ENCODE measurements around the gene ADAMTS13.

ADAMTS13 gene

DNA sequence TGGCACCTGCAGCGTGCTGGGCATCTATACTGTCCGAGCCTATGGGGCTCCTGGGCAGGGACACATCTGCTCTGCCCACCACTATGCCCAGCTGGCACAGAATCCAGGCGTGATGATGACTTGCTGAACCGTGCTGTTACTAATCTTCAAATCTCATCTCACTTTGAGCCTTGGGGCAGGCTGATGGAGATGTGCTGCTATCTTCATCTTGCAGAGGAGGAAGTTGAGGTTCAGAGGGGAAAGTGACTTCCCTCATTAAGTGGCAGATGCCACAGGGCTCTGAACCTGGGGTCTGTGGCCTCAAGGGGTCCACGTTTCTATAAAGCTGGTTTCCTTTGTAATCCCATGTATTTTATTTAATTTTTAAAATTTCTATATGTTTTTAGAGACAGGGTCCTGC, 52.0 kb downstream of the ADAMTS13 start:
- DNase-seq, result no peak

DNA sequence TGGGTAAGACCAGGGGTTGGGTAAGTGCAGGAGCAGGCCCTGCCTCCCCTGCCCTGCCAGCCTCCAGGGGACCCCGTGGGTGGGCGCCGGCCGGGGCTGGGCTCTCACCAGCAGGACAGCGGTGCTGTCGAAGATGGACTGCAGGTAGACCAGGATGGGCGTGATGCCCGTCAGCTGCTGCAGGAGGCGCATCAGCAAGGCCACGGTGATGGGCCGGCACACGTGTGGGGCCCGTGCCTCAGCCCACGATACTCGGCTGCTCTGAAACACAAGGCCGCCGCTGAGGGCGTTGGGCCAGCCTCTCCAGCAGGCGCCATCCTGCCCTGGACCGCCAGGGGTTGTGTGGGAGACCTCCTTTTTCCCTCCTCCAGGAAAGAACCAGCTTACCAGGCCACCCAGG, 52.7 kb downstream of the ADAMTS13 start:
- DNase-seq, result no peak

DNA sequence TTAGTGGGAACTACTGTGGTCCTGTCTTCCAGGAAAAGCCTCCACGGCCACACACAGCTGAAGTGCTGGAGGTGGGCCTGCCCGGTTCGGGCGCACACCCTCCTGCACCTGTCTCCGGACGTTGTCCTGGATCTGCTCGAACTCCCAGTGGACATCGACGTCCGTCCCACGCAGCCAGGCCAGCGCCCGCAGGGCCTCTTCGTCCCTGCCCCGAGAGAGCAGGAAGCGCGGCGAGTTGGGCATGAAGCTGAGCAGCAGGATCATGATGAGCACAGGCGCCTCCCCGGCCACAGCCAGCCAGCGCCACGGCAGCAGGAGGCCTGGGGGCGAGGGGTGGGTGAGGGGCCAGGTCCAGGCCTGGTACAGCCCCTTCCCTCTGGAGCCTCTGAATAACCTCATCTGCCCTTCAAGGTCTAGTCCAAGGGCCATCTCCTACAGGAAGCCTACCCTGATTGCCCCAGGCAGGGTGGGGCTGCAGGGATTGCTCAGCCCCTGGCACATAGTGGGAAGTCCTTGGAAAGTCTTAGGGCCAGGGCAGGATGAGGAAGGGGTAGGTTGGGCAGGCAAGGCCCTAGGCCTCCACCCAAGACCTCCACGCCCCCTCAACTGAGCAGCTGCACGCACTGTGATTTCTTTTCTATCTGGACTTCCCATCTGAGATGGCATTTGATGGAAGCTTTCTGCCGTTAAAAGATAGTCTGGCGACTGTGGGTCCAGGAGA, 53.3 kb downstream of the ADAMTS13 start:
- DNase-seq, result no peak

DNA sequence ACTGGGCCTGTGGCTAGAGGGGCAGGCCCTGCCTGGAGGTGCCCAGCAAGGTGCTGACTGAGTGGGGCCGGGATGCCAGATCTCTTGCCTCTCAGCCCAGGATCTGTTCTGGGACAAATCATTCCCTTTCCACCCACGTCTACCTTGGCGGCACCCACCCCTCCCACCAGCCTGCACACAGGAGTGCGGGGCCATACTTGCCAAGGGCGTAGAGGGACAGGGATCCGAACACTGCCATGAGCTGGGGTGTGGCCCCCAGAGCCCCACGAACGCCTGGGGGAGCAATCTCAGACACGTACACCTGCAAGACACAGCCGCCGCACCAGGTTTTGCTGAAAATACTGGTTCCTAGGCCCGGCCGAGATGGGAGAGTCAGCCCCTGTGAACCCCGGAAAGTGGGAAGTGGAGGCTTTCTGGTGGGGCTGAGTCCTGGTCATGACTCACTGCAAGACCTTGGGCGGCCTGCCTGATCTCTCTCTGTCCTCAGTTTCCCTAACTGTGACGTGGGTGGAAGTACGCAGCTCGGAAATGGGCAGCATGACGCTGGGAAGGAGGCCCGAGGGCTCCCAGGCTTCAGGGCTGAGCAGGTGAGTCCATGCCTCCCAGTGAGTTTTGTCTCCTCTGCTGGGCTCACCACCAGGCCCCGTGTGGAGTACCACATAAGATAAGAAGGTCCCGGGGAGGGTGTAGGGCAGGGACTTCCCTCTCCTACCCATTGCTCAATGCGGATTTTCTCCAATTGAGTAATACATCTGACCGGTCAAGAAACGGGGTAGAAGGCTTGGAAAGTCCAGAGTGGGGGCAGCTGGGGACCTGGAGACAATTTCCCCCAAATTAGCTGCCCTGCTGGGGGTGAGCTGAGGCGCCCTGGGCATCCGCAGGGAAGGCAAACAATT, 54.1 kb downstream of the ADAMTS13 start:
- no peak for DNase-seq

DNA sequence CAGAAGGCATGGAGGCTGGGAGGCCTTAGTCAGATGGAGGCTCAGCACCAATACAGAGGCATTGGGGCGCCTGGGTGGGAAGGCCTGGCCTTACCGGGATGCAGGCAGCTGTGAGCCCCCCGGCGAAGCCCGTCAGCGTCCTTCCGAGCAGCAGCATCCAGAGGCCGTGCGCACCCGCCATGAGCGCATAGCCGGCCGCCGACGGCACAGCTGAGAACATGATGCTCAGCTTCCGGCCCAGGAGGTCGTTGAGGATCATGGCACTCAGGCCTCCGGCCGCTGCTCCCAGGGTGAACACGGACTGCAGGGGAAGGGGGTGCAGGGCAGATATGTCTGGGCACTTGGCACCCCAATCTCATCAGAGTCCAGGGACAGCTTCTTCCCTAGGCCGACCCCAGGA, 54.8 kb downstream of the ADAMTS13 start:
- no peak for DNase-seq

DNA sequence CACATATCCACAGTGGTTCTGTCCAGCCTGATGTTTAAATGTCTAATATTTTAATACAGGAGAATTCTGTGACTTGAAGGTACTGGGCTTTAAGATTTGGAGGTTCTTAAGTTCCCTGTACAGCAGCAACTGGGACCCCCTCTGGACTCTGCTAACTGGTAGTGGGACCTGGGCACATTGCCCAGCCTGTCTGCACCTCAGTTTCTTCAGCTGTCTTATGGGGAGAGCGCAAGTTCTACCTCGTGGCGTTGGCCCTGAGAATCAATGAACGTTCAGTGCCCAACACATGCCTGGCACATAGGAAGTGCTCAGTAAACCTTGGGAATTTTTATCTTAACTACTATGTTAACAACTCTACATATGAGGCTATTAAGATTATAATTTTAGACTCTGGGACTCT, 55.3 kb downstream of the ADAMTS13 start:
- no peak for DNase-seq

DNA sequence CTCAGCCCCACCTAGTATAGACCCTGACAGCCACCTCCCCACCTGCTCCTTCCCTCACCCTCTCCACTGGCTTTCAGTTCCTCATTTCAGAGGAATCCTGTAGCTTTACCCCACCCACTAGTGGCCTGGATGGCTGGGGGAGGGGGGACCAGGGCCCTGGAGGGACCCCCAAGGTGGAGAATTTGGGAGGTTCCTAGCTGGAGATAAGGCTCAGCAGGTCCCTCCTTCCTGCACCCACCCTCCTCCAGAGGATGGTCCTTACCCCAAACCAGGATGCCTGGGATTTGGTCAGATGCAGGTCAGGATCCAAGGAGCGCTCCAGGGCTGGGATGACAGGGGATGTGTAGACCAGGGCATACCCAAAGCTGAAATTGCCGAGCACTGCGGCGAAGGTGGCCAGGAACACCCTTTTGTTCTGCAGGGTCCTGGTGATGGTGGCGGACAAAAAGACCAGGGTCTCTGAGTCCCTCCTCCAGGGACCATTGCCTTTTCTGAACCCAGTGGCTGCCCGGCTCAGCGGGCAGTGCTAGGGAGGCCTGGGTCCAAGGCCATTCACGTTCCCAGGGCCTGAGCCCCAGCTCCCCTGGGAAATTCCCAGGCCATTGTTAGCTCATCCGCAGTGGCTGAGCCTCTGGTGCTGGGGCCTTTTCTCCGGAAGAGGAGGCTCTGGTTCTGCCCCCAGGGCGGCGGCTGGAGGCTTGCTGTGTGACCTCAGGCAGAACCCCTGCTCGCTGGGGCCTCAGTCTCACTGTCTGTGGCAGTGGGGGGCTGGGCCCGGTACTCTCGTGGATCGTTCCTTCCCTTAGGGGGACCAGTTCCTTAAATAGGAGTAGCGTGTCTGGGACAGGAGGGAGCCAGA, 56.1 kb downstream of the ADAMTS13 start:
- peak; percentile 76 for DNase-seq

DNA sequence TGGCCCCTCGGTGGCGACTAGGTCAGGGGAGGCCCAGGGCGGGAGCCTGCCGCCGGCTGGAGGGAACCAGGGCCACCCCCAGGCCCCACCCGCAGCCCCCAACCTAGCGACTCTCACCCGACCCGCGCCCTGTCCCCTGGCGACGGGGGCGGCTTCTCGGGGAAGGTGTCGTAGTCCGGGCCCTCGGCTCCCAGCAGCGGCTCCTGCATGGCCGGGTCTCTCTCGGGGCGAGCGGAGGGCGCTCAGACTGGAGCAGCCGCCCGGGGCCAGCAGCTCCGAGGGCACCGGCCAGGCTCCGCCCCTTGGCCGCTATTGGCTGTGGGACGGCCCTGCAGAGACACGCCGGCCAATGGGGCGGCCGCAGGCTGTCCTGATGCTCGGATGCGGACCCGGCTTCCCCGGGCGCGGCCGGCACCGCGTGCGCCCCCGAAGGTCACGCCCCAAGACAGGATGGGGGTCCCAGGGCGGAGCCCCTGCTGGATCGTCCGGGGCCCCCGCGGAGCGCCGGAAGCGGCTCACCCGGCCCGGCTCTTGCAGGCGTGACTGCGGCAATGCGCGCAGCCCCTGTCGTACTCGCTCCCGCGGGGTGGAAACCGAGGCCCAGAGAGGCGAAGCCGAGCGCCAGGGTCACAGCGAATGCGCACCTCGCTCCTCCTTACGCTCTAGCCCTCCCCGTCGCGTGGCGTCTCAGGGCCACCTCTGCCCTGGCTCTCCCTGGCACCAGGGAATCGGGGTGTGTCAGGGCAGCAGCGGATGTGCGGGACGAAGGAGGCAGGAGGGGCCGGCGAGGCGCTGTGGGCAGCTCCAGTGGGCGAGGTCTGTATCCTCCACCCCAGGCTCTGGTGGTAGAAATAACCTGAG, 56.9 kb downstream of the ADAMTS13 start, which contains the start of gene SLC2A6:
TSS of gene SLC2A6 (minus strand) at position 249 of the 861 bp plus-strand sequence. CDS start at position 209, 40 bp downstream.
- DNase-seq, result peak; percentile 95

DNA sequence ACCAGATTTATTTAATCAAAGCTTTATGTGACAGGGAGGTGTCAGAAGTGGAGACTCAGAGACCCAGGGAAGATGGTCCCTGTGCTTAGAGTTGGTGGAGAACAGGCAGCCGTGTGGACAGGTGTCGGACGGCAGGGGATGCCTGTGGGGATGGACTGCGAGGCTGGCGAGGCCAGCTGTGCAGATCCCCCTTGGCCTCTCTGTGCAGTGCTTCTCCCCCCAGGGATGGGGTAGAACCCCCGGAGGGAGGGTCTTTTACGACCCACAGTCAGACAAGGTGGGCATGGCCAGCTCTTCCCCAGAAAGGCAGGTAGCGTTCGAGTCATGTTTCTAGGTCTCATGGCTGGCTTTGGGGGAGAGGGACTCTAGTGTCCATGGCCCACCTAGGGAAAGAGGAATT, 61.4 kb downstream of the ADAMTS13 start:
- no peak for DNase-seq

DNA sequence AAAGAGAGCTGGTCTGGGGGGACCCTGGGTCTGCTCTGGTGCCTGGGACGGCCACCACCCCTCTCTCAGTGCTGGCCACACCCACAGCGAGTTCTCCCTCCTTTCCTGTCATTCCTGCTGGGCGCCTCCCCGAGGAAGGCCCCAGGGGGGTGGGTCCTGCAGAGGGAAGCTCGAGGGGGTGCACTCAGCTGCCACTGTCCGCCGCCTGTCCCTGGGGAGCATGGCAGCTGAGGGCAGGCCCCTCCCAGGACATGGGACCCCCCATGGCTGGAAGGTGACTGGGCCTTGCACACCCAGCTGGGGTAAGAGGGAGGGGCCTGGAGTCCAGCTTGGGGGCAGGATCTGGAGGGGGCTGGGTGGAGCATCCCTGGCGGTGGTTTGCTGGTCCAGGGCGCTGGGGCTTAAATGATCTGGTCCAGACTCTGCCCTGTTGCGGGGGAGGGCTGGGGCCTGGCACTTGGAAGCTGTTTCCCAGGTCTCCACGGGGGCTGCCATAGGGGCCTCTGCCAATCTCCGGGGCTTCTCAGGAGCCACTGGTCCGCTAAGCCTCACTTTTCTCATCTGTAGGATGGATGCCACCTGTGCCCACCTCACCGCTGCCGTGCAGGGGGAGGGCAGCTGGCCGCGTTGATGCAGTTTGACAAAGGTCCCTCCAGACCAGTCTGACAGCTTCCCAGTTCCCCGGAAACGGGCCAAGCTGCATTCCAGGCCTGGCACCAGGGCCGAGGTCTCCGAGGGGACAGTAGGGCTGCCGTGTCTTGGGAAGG, 62.7 kb downstream of the ADAMTS13 start:
- DNase-seq, result no peak

DNA sequence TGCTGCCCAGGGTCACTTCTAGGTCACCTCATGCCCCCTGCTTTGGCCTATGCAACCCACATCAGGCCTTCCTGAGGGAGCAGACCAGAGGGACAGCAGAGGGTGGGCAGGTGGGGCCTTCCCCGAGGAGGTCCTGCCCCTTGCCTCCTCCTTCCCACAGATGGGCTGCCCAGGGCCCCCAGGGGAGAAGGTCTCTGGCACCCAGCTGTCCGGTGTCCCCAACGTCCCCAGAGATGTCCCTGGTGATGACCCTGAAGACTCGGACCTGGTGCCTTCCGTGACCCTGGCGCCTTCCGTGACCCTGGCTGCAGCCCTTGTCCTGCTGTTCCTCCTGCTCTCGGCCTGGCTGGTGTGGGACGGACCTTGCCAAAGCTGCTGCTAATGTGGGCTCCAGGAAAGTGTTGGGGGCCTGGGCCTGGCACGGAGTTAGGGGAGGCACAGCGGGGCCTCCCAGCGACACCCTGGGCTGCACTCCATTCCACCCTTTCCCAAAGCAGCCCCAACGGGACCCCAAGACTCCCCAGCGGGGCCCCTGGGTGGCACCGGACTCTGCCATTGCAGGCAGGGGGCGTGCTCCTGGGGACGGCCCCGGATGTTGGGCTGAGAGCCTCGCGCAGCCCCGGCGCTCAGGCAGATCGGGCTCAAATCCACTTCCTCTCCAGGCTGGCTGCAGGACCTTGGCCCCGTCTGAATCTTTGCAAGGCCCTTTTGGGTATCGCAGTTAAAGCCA, 63.5 kb downstream of the ADAMTS13 start:
- no peak for DNase-seq

DNA sequence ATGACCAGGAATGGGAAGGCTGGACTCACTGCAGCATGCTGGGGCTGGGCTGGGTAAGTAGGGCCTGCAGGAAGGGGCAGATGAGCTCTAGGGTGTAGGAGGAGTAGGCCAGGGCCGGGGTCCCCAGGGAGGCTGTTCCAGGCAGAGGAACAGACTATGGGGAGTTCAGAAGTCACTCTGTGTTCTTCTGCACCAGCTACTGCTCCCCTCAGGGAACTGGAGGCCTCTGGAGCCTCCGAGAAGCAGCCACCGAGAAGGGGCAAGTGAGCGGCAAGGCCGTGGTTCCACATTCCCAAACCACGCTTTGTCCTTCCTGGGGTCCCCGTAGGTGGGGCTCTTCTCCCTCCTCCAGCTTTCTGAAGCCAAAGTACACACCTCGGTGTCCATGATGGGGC, 65.2 kb downstream of the ADAMTS13 start:
- DNase-seq, result no peak

DNA sequence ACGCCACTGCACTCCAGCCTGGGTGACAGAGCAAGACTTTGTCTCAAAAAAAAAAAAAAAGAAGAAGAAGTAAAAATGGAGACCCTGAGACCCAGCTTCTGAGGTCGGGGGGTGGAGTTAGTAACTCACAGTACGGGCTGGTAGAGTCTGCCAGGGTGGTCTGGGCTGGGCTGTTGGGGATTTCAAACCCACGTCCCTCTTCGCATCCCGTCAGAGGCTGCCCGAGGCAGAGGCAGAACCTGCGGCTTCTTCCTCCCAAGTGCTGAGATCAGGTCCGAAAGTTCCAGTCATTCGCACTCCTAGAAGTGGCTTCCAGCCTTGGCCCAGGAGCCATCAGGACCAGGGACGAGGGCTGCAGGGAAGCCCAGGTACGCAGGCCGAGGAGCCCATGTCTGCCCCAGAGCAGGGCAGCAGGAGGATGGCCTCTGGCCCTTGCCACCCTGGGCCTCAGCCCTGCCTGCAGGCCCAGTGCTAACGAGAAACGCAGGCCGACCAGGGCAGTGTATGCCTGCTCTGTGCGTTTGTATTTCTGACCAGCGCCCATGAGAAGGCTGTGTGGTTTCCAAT, 66.6 kb downstream of the ADAMTS13 start:
- DNase-seq, result no peak

DNA sequence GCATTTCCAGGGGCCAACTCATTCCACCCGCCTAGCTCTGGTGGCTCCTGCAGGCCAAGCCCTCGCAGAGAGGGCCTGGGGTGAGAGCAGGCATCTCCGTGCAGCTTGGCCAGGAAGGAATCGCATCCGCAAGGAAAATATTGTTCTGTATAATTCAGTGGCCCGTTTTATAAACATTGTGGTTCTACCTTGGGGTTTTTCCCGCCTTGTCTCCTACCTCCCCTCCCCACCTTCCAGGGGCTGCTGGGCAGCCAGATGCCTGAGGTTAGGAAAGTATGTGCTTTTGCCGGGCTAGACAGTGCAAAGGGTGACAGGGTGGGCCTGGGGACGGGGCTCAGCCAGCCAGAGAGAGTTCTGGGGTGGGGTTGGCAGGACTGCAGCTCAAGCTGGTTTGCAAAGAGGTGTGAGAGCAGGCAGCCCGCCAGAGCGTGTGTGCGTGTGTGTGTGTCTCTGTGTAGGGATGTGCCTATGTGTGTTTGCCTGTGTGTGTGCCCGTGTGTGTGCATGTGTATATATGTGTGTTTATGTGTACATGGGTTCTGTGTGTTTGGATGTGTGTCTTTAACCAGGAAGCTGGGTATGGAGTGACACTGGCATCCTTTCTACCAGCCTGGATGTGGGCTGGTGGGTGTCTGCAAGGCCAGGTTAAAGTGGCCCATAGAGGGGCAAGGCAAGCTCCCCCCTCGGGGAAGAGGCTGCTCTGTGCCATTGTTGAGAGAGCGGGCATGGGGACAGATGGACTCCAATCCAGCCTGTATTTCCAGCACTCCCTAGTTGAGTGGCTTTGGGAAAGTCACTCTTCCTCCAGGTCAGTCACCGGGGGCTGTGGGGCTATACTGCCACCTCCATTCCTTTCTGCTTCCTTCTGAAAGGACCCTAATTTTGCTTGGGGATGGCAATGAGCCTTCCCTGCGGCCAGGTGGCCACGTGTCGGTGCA, 67.4 kb downstream of the ADAMTS13 start:
- DNase-seq, result no peak

DNA sequence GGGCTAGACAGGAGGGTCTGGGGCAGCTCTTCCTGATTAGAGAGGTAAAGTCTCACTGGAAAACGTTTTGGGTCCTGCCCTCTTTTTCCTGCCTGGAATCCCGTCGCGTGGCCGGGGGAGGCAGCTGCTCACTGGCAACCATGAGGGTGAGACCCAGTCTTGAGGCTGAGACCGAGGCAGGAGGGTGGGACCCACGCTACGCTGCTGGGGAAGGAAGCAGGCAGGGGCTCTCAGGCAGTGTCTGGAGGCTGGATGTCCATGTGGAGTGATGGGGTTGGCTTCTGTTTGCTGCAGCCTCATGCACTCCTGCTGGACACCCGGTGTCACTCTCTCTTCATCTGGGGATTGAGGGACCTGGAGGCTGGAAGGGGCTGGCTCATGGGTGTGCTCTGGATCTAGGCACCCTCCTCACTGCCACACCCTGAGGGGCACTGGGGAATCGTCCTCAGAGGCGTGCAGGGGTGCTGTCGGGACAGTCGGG, 68.1 kb downstream of the ADAMTS13 start:
- DNase-seq, result no peak

DNA sequence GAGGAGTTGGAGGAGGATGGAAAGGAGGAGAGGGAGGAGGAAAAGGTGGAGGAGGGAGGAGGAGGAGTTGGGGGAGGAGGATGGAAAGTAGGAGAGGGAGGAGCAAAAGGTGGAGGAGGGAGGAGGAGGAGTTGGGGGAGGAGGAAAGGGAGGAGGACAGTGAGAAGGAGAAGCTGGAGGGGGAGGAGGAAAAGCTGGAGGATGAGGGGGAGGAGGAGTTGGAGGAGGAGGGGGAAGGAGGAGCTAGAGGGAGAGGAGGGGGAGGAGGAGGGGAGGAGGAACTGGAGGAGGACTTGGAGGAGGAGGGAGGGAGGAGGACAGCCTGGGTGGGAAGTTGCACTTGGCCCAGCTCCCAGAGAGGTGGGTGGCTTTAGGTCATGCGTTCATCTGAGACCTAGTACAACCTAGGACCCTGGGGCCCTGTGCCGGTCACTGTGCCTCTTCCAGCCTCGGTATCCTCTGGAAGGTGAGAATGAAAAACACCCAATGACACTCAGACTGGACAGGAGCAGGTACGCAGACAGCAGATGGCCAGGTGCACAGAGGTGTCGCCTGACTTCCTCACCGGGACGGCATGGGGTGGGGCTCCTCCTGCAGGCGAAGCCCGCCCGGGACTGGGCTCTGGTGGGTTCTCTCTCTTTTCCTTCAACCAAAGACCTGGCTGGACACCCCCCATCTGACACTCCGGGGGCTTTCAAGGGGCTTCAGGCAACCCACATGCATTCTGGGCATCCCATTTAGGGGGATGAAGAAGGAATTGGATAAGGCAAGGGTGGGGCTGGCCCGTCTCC, 68.9 kb downstream of the ADAMTS13 start:
- no peak for DNase-seq

DNA sequence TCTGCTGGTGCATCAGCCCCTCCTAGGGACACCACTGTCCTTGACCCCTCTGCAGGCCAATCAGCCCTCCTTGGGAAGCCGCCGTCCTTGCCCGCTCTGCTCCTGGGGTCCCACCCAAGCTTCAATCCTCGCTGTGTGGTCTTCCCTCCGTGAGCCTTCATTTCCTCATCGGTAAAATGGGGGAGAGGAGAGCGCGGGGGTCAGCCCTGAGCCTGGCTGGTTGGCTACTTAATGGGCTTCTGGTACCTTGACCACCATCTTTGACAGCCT, 69.4 kb downstream of the ADAMTS13 start:
- DNase-seq, result no peak

Measured in islet precursor cell (in vitro differentiated cells).